HEK293 (cell line): ENCODE data around the gene SMC4.

ENCODE experiments used
- CTCF ChIP-seq: fragments of 450-650 bp; formaldehyde crosslinking; IDR thresholded peaks from 2 replicates; pipeline ENCODE4 v1.5.1; 2016; ENCODE audit warnings: missing biosample characterization, missing genetic modification characterization
- KLF9 ChIP-seq: fragments of 450-650 bp; formaldehyde crosslinking; IDR thresholded peaks from 2 replicates; pipeline ENCODE4 v1.5.1; 2016; ENCODE audit warnings: missing biosample characterization, missing genetic modification characterization, low read depth
- ZNF133 ChIP-seq: fragments of 450-650 bp; formaldehyde crosslinking; IDR thresholded peaks from 2 replicates; pipeline ENCODE4 v1.5.1; 2016; ENCODE audit warnings: missing biosample characterization, missing genetic modification characterization
- ZNF16 ChIP-seq: fragments of 450-650 bp; formaldehyde crosslinking; IDR thresholded peaks from 2 replicates; pipeline ENCODE4 v1.5.1; 2016; ENCODE audit warnings: low read depth, missing biosample characterization, missing genetic modification characterization
- ZNF175 ChIP-seq: fragments of 450-650 bp; formaldehyde crosslinking; IDR thresholded peaks from 2 replicates; pipeline ENCODE4 v1.5.1; 2016; ENCODE audit warnings: missing biosample characterization, missing genetic modification characterization
- ZNF184 ChIP-seq: fragments of 450-650 bp; IDR thresholded peaks from 2 replicates; pipeline ENCODE4 v1.5.1; 2018; ENCODE audit warnings: missing biosample characterization, mild to moderate bottlenecking, missing genetic modification characterization
- ZNF274 ChIP-seq, 2 experiments: fragments of 200-500 bp in 1 of 2; fragments of 450-650 bp in 1 of 2; sonication (Bioruptor generic) in 1 of 2; formaldehyde crosslinking in 1 of 2; IDR thresholded peaks; 2 replicates each; pipeline versions ENCODE4 v1.5.1 to v1.6.1; 2014 to 2016; ENCODE audit warnings: borderline replicate concordance in 1 of 2, inconsistent platforms in 1 of 2, low read length in 1 of 2, missing biosample characterization in 1 of 2, missing genetic modification characterization in 1 of 2
- ZNF660 ChIP-seq: fragments of 450-650 bp; IDR thresholded peaks from 2 replicates; pipeline ENCODE4 v1.5.1; 2018; ENCODE audit warnings: missing biosample characterization, mild to moderate bottlenecking, missing genetic modification characterization

GRCh38 chr3:160381470-160381869, 18.0 kb upstream of the SMC4 start:
- TF ChIP-seq ZNF184 (tag by site-specific recombination) (no peak), ZNF274 (IDR thresholded peaks at IDR 0.05; ENCODE audit: low read length) (no peak), ZNF274 (tag by site-specific recombination; IDR thresholded peaks at IDR 0.05; ENCODE audit: borderline replicate concordance) (no peak), ZNF175 (tag by site-specific recombination) (no peak), ZNF133 (tag by site-specific recombination) (no peak), KLF9 (tag by site-specific recombination) (no peak), CTCF (no peak), ZNF16 (no peak), ZNF660 (tag by site-specific recombination) (no peak)
